ENCODE measurements around the gene PACS2.

PACS2 gene

DNA sequence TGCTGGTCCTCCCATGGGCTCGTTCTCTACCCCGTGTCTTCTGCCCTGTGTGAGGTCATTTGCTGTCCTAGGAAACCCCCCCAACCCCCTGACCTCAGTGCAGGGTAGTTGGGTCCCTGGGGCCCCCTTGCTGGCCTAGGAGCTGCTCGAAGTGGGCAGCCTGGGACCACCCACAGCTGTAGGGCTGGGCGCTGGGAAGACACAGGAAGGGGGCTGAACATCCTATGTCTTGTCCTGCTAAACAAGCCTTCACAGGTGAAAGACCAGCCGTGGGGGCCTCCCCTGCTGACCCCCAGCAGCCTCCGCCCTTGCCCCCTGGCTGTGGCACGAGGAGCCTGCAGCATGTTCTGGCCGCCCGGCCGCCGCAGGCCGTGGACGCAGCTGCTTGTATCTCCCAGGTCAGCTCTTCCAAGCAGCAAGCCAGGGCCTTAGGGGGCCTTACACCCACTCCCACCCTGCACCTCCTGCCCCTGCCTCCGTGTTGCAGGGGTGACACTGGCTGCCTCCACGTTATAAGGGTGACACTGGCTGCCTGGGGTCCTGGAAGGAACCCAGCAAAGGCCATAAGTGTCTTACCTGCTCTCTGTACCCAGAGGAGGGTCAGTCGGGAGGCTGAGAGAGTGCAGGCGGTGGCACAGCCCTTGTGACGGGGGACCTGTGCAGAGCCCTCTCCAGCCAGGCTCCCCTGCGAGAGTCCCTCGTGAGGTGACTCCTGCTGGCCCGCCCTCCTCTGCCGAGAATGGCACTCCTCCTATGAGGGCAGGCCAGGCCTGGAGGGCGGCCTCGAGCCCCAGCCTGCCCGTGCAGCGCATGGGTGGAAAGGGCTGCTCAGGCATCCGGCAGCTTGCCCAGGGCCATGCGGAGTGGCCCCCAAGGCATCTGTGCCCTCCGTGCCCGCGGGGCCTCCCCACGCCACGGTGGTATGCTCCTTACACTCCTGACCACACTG is 72.3 kb downstream of the PACS2 start:
- Histone ChIP-seq H3K4me3 (ENCODE audit: low read depth, low read length) (no peak overlapping the region), H3K36me3 (replicated peaks) (peaks cover 3% of the 10 kb centered on the region), H3K27ac (no peak overlapping the region), H3K27me3 (replicated peaks) (no peaks in the 10 kb centered on the region)
- no peak for TF ChIP-seq CTCF (IDR thresholded peaks at IDR 0.05; ENCODE audit: low read depth, low read length, missing control alignments)
- DNase-seq, result no peak
- in situ Hi-C loops (cut with HindIII; ENCODE audit: low pct_ligation_motif_present, low sequenced_read_pairs), result no loop called here

DNA sequence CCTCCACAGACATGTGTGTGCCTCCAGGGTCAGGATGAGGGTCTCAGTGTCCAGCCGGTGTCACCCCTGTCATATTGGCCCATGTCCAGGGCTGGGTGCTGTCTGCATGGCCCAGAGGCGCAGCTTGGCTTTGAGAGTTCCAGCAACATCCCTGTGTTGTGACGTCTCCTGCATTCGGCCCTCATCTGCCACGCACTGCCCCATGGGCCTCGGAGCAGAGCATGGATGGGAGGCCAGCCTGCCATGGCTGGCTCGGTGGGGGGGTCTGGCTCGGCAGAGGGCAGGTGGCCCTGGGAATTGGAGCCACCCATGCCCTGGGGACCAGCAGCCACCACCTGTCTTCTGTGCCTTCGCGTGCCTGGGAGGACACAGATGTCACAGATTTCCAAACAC is 73.0 kb downstream of the PACS2 start:
- Histone ChIP-seq H3K36me3 (replicated peaks) (peaks cover 3% of the 10 kb centered on the region), H3K4me3 (ENCODE audit: low read depth, low read length) (no peak overlapping the region), H3K27me3 (replicated peaks) (no peaks in the 10 kb centered on the region), H3K27ac (no peak overlapping the region)
- DNase-seq, result no peak
- no peak for TF ChIP-seq CTCF (IDR thresholded peaks at IDR 0.05; ENCODE audit: low read depth, low read length, missing control alignments)
- in situ Hi-C loops (cut with HindIII; ENCODE audit: low pct_ligation_motif_present, low sequenced_read_pairs), result no loop called here

DNA sequence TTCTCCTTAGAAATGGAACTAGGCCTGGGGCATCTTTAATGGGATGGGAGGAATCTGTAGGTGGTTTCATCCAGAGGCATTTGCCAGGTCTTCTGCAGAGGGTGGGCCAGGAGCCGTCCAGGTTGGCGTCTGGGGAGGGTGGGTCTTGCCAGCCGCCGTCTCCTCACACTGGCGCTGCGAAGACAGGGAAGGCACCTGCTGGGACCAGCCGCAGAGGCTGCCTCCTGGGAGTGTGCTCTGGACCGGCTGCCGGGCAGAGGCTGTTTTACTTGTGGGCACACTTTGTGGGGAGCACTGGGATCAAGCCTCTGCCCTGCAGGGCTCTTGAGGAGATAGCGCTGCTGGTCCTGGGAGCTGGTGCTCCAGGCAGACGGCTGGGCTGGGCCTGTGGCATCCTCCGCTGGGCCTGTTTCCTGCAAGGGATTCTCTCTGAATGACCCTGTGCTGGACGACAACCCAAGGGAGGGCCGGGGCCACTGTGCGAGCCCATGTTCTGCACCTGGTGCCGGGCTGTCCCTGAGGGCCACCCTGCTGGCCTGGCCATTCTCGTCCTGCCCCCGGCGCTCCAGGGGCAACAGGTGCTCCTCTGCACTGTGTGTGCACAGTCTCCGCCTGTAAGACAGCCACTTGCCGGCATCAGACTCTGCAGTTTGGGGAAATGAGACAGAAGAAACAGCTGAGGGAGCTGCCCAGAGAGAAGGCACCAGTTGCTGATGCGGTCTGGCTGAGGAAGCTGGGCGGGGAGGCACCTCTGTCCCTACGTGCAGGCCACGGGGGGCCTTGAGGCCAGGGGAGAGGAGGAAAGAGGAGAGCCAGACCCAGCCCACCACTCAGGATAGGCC is 73.8 kb downstream of the PACS2 start:
- Histone ChIP-seq H3K27ac (no peak overlapping the region), H3K27me3 (replicated peaks) (no peaks in the 10 kb centered on the region), H3K36me3 (replicated peaks) (peaks cover under 1% of the 10 kb centered on the region), H3K4me3 (ENCODE audit: low read depth, low read length) (no peak overlapping the region)
- no peak for TF ChIP-seq CTCF (IDR thresholded peaks at IDR 0.05; ENCODE audit: low read depth, low read length, missing control alignments)
- in situ Hi-C loops (cut with HindIII; ENCODE audit: low pct_ligation_motif_present, low sequenced_read_pairs), result no loop called here
- no peak for DNase-seq

DNA sequence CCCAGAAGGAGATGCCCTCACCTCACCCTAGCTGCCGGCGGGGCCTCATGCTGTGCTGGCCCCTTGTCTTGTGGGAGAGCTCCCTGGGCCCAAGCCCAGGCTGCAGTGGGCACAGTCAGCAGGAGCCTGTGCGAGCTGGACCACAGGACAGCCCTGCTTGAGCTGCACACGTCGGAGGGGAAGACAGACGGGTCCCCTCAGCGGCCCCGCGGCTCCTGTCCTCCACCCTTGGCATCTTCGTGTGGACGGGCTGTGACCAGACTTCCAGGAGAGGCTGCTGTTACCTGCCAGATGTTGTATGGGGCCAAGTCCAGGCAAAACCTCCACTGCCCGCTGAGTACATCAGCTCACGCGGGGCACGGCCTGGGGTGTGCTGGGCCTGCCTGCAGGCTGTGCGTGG is 74.4 kb downstream of the PACS2 start:
- DNase-seq, result no peak
- H3K36me3 ChIP-seq (replicated peaks), result no peaks in the 10 kb centered on the region
- H3K27ac ChIP-seq, result no peak overlapping the region
- no peak for TF ChIP-seq CTCF (IDR thresholded peaks at IDR 0.05; ENCODE audit: low read depth, low read length, missing control alignments)
- no peaks in the 10 kb centered on the region for H3K27me3 ChIP-seq (replicated peaks)
- in situ Hi-C loops (cut with HindIII; ENCODE audit: low pct_ligation_motif_present, low sequenced_read_pairs), result no loop called here
- no peak overlapping the region for H3K4me3 ChIP-seq (ENCODE audit: low read depth, low read length)

DNA sequence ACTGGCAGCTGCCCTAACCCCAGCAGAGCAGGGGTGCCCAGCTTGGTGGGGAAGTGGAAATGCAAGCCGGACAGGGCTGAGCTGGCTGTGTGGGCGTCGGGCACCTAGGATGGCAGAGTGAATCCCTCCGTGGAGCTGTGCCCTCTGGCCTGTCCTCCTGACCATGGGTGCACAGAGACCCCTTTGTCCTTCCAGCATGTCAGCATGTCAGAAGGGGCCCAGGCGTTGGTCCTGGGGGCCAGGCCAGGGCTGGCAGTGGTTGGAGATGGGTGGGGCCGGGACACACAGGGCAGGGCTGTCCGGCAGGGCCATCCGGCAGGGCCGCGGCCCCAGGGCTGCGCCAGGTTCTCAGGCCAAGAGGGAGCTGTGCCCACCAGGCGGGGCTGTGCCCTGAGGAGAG is 75.0 kb downstream of the PACS2 start:
- Histone ChIP-seq H3K36me3 (replicated peaks) (no peaks in the 10 kb centered on the region), H3K27me3 (replicated peaks) (no peaks in the 10 kb centered on the region), H3K4me3 (ENCODE audit: low read depth, low read length) (no peak overlapping the region), H3K27ac (no peak overlapping the region)
- no peak for TF ChIP-seq CTCF (IDR thresholded peaks at IDR 0.05; ENCODE audit: low read depth, low read length, missing control alignments)
- in situ Hi-C loops (cut with HindIII; ENCODE audit: low pct_ligation_motif_present, low sequenced_read_pairs), result no loop called here
- no peak for DNase-seq

Data from brain microvascular endothelial cell (primary cell).